Activated CD4-positive, alpha-beta memory T cell treated with anti-CD3 and anti-CD28 coated beads, Interleukin-2, amount 10 ng/mL, durations not matched to agents 7 days and 5 days (primary cell): ENCODE measurements around the gene RFC4. TPM values are rescaled to one million over a fixed set of nuclear protein-coding genes. Genes with fewer than 3 reads are reported as not detected.

Source experiments
- CTCF ChIA-PET: fragments of 350-600 bp; sonication (Branson Sonifier 250); formaldehyde crosslinking; loops from one replicate; lab custom pipeline; 2021; ENCODE audit warnings: antibody characterized with exemption, inconsistent platforms; lab: Charles Lee
- POLR2A ChIA-PET: fragments of 350-600 bp; sonication (Branson Sonifier 250); formaldehyde crosslinking; loops from one replicate; lab custom pipeline; 2021; ENCODE audit warnings: antibody characterized with exemption; lab: Charles Lee
- DNase-seq: peaks from one replicate; pipeline ENCODE4 v3.0.0-alpha.2; 2020
- H3K27ac Mint-ChIP-seq: one replicate; pipeline ENCODE4 v1.8.0; 2021; ENCODE audit warnings: mild to moderate bottlenecking, mixed read lengths
- H3K27me3 Mint-ChIP-seq: one replicate; pipeline ENCODE4 v1.8.0; 2021; ENCODE audit warnings: mixed read lengths
- H3K36me3 Mint-ChIP-seq: one replicate; pipeline ENCODE4 v1.8.0; 2021; ENCODE audit warnings: low read depth, mixed read lengths
- H3K4me1 Mint-ChIP-seq: one replicate; pipeline ENCODE4 v1.8.0; 2021; ENCODE audit warnings: mixed read lengths
- H3K4me3 Mint-ChIP-seq: one replicate; pipeline ENCODE4 v1.8.0; 2021; ENCODE audit warnings: mild to moderate bottlenecking, mixed read lengths
- H3K9me3 Mint-ChIP-seq: one replicate; pipeline ENCODE4 v1.8.0; 2021; ENCODE audit warnings: mixed read lengths
- total RNA-seq, 2 experiments: library from RNA; stranded (reverse); gene quantifications; one replicate each; pipeline ENCODE4 v1.2.3, GENCODE V29; 2021

The RFC4 gene
- total RNA-seq, 2 experiments from 2014 or later = 85.5 to 89.3 TPM

GRCh38 chr3:186800285-186800684, 6.0 kb downstream of the RFC4 start:
- peaks cover 65% of the 10 kb centered on the region for H3K36me3 Mint-ChIP-seq
- no peaks in the 10 kb centered on the region for H3K27me3 Mint-ChIP-seq
- ChIA-PET CTCF (interaction anchor here (0.8 to 2.4 kb wide), 7 partner anchors 10 to 857 kb away, joined by 3 to 7 read pairs (median 3); partner anchors contain the start of gene RPL39L), POLR2A (interaction anchor here (1.8 to 5.2 kb wide), 3 partner anchors 11 to 230 kb away, joined by 6 to 125 read pairs (median 52); partner anchors contain the start of genes DNAJB11 and EIF4A2)
- peaks cover 62% of the 10 kb centered on the region for H3K4me1 Mint-ChIP-seq
- H3K27ac Mint-ChIP-seq = peak overlapping the region; percentile 75
- no peak for DNase-seq
- no peaks in the 10 kb centered on the region for H3K9me3 Mint-ChIP-seq
- peak overlapping the region; percentile 25 for H3K4me3 Mint-ChIP-seq

- peaks cover 77% of the 10 kb centered on the region for H3K36me3 Mint-ChIP-seq
- ChIA-PET CTCF (interaction anchor here (1.3 to 1.6 kb wide), 3 partner anchors 8 to 183 kb away, joined by 4 to 7 read pairs (median 6); partner anchors contain the start of gene RFC4), POLR2A (interaction anchor here (0.6 to 5.2 kb wide), 7 partner anchors 8 to 229 kb away, joined by 3 to 125 read pairs (median 4); partner anchors contain the start of genes DNAJB11, EIF4A2 and RFC4)
- peaks cover 53% of the 10 kb centered on the region for H3K4me1 Mint-ChIP-seq
- H3K27ac Mint-ChIP-seq = peak overlapping the region; percentile 55
- H3K9me3 Mint-ChIP-seq = no peaks in the 10 kb centered on the region
- no peak overlapping the region for H3K4me3 Mint-ChIP-seq
- H3K27me3 Mint-ChIP-seq = no peaks in the 10 kb centered on the region
- no peak for DNase-seq
These were observed 7.9 kb downstream of the RFC4 start for GRCh38 chr3:186798239-186798874.

- Mint-ChIP-seq H3K9me3 (no peaks in the 10 kb centered on the region), H3K36me3 (peaks cover 87% of the 10 kb centered on the region), H3K27ac (peak overlapping the region; percentile 22), H3K4me1 (peaks cover 48% of the 10 kb centered on the region), H3K27me3 (no peaks in the 10 kb centered on the region), H3K4me3 (no peak overlapping the region)
- ChIA-PET CTCF (interaction anchor here (0.8 to 1.2 kb wide), 2 partner anchors 10 to 31 kb away, joined by 3 to 4 read pairs; no protein-coding TSS in a partner anchor), POLR2A (interaction anchor here (0.9 to 6.4 kb wide), 8 partner anchors 8 to 858 kb away, joined by 3 to 77 read pairs (median 6); partner anchors contain the start of genes DNAJB11, EIF4A2, RFC4 and TBCCD1)
- DNase-seq = no peak
These were observed 15.9 kb downstream of the RFC4 start for GRCh38 chr3:186790261-186790981.

GRCh38 chr3:186789554-186790260, 16.6 kb downstream of the RFC4 start:
- Mint-ChIP-seq H3K36me3 (peaks cover 90% of the 10 kb centered on the region), H3K9me3 (no peaks in the 10 kb centered on the region), H3K4me1 (peaks cover 51% of the 10 kb centered on the region), H3K4me3 (no peak overlapping the region), H3K27ac (peak overlapping the region; percentile 74), H3K27me3 (no peaks in the 10 kb centered on the region)
- POLR2A ChIA-PET = interaction anchor here (0.9 to 6.4 kb wide), 12 partner anchors 8 to 858 kb away, joined by 3 to 77 read pairs (median 5); partner anchors contain the start of genes DNAJB11, EIF4A2, RFC4 and TBCCD1
- CTCF ChIA-PET = interaction anchor here (0.8 to 1.2 kb wide), 2 partner anchors 11 to 32 kb away, joined by 3 to 4 read pairs; no protein-coding TSS in a partner anchor
- DNase-seq = no peak

- Mint-ChIP-seq H3K9me3 (no peaks in the 10 kb centered on the region), H3K27ac (peak overlapping the region; percentile 74), H3K27me3 (no peaks in the 10 kb centered on the region), H3K4me3 (peak overlapping the region; percentile 99), H3K4me1 (peaks cover 47% of the 10 kb centered on the region), H3K36me3 (peaks cover 90% of the 10 kb centered on the region)
- DNase-seq = no peak
- CTCF ChIA-PET = interaction anchor here (1.4 kb wide), 2 partner anchors 36 to 143 kb away, joined by 3 read pairs; no protein-coding TSS in a partner anchor
- POLR2A ChIA-PET = interaction anchor here (1.0 to 6.4 kb wide), 14 partner anchors 7 to 861 kb away, joined by 3 to 77 read pairs (median 5); partner anchors contain the start of genes EIF4A2, RFC4, ST6GAL1 and TRA2B
These were observed 17.6 kb downstream of the RFC4 start for GRCh38 chr3:186788482-186789370.

GRCh38 chr3:186787642-186788481, 18.4 kb downstream of the RFC4 start:
- Mint-ChIP-seq H3K27me3 (no peaks in the 10 kb centered on the region), H3K9me3 (no peaks in the 10 kb centered on the region), H3K36me3 (peaks cover 90% of the 10 kb centered on the region), H3K4me1 (peaks cover 49% of the 10 kb centered on the region), H3K4me3 (peak overlapping the region; percentile 99), H3K27ac (peak overlapping the region; percentile 74)
- ChIA-PET CTCF (interaction anchor here (1.0 to 1.4 kb wide), 3 partner anchors 37 to 171 kb away, joined by 3 to 4 read pairs (median 3); no protein-coding TSS in a partner anchor), POLR2A (interaction anchor here (0.7 to 6.4 kb wide), 14 partner anchors 11 to 860 kb away, joined by 3 to 77 read pairs (median 5); partner anchors contain the start of genes RFC4, ST6GAL1 and TRA2B)
- DNase-seq = no peak

GRCh38 chr3:186786922-186787321, 19.4 kb downstream of the RFC4 start:
- H3K4me1 Mint-ChIP-seq = peaks cover 58% of the 10 kb centered on the region
- ChIA-PET CTCF (interaction anchor here (1.0 to 1.4 kb wide), 2 partner anchors 145 to 170 kb away, joined by 3 to 4 read pairs; no protein-coding TSS in a partner anchor), POLR2A (interaction anchor here (1.1 to 6.4 kb wide), 7 partner anchors 12 to 859 kb away, joined by 3 to 77 read pairs (median 11); partner anchors contain the start of gene RFC4)
- DNase-seq = no peak
- peak overlapping the region; percentile 99 for H3K4me3 Mint-ChIP-seq
- peaks cover 90% of the 10 kb centered on the region for H3K36me3 Mint-ChIP-seq
- H3K27me3 Mint-ChIP-seq = no peaks in the 10 kb centered on the region
- H3K9me3 Mint-ChIP-seq = no peaks in the 10 kb centered on the region
- peak overlapping the region; percentile 74 for H3K27ac Mint-ChIP-seq

GRCh38 chr3:186785495-186786018, 20.7 kb downstream of the RFC4 start:
- Mint-ChIP-seq H3K4me1 (peaks cover 57% of the 10 kb centered on the region), H3K27me3 (no peaks in the 10 kb centered on the region), H3K9me3 (no peaks in the 10 kb centered on the region), H3K4me3 (peak overlapping the region; percentile 99), H3K36me3 (peaks cover 78% of the 10 kb centered on the region), H3K27ac (peak overlapping the region; percentile 100)
- CTCF ChIA-PET = interaction anchor here (0.8 to 1.6 kb wide), 5 partner anchors 12 to 380 kb away, joined by 3 to 7 read pairs (median 3); partner anchors contain the start of gene RPL39L
- no peak for DNase-seq
- POLR2A ChIA-PET = interaction anchor here (0.7 to 6.4 kb wide), 13 partner anchors 13 to 863 kb away, joined by 3 to 240 read pairs (median 40); partner anchors contain the start of genes DNAJB11, RFC4, RPL39L and ST6GAL1

GRCh38 chr3:186784820-186785494, 21.3 kb downstream of the RFC4 start:
- no peaks in the 10 kb centered on the region for H3K9me3 Mint-ChIP-seq
- peaks cover 72% of the 10 kb centered on the region for H3K36me3 Mint-ChIP-seq
- H3K27me3 Mint-ChIP-seq = no peaks in the 10 kb centered on the region
- CTCF ChIA-PET = interaction anchor here (1.0 to 1.6 kb wide), 3 partner anchors 13 to 354 kb away, joined by 3 to 7 read pairs (median 3); partner anchors contain the start of gene RPL39L
- H3K27ac Mint-ChIP-seq = peak overlapping the region; percentile 100
- POLR2A ChIA-PET = interaction anchor here (0.7 to 6.4 kb wide), 32 partner anchors 6 to 1198 kb away, joined by 3 to 240 read pairs (median 15); partner anchors contain the start of genes AHSG, DNAJB11, RFC4 and RPL39L
- DNase-seq = no peak
- H3K4me1 Mint-ChIP-seq = peaks cover 53% of the 10 kb centered on the region
- peak overlapping the region; percentile 99 for H3K4me3 Mint-ChIP-seq
